Measurements from ENCODE around the gene ENTPD6. TPM values are rescaled to one million over a fixed set of nuclear protein-coding genes. Genes with fewer than 3 reads are reported as not detected.

Gene ENTPD6
- total RNA-seq, 2 donors from 2014 or later: 135 to 157 TPM

DNA sequence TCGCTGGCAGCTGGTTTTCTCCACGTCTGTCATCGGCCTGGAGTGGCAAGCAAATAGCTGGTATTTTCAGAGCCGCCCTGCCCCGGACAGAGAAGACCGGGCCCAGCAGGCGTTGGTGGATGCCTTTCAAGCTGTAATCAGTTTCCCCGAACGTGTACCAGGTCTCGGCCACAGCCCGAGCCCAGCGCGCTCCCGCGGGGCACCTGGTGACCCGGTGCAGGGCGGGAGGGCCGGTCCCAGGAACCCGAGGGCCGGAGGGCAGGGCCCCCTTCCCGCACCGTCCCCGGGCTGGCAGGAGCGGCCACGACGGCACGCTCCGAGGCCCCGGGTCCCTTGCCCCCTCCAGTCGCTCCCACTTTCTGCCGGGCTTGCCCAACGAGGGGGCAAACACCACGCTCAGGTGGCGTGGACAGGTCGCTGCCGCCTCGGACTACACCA lies 52.0 kb downstream of the ENTPD6 start:
- DNase-seq (peak; percentile 63 to 83), ATAC-seq (peak; percentile 44)
- intact Hi-C loops (cut with DNase I, micrococcal nuclease): loop anchor here in 1 of 2 donors (5.0 kb wide), 1 partner anchor 50 kb away; the partner anchor contains the start of gene ENTPD6

GRCh38 chr20:25247956-25248785 lies 52.7 kb downstream of the ENTPD6 start, which contains the start of gene PYGB:
PYGB (plus strand) TSS chr20:25248085; CDS start chr20:25248179, 94 bp downstream.
- DNase-seq: peak; percentile 70 to 83
- peak; percentile 67 for ATAC-seq
- intact Hi-C loops (cut with DNase I, micrococcal nuclease): loop anchor here in 1 of 2 donors (5.0 kb wide), 1 partner anchor 51 kb away; the partner anchor contains the start of gene ENTPD6

GRCh38 chr20:25248786-25249172 lies 53.3 kb downstream of the ENTPD6 start:
- intact Hi-C loops (cut with DNase I, micrococcal nuclease): loop anchor here in 1 of 2 donors (5.0 kb wide), 1 partner anchor 51 kb away; the partner anchor contains the start of gene ENTPD6
- no peak for DNase-seq
- ATAC-seq: no peak

DNA sequence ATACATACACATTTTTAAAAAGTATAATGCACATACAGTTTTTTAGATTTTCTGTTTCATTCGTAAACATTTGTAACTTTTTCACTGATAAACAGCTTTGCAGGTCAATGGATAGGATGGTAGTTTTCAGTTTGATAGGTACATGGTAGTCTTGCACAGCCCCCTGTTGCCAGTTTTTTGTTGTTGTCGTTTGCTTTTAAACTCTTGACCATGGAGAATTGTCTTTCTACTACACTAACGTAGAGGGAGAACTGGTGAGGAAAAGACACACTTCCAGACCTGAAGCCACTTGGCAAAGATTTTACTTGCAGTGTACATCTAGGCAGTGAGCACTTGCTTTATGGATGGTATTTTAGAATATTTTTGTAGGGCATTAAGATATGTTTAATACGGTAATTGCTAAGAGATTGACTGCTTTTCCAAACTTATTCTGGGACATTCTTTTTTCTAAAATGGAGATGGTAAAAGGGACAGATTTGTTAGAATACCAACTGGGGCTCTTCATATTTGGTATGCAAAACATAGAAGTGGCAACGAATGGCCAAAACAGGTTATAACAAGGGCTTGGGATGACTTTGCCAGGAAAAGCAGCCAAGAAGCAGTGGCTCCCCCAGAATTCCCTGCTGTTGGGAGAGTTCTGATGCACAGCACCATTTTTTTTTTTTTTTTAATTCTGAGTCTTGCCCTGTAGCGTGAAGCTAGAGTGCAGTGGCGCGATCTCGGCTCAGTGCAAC lies 53.9 kb downstream of the ENTPD6 start:
- ATAC-seq: no peak
- intact Hi-C loops (cut with DNase I, micrococcal nuclease): loop anchor here in 1 of 2 donors (5.0 kb wide), 1 partner anchor 52 kb away; the partner anchor contains the start of gene ENTPD6
- peak in 1 of 2 donors; percentile 29 for DNase-seq

DNA sequence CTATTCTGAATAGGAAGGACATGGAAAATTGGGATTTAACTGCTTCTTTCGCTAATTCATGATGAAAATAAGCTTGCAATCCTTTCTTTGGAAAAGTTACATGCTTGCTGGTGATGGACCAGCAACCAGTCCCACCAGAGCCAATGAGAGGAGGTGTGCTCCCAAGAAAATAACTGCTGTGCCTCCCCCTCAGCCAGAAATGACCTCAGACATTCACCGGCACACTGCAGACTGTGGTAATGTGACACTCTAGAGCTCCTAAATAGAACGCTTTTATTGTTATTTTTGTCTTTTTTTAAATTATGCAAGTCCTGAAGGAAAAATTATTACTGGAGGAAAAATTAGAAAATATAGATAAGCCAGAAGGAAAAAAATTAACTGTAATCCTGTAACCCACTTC lies 55.0 kb downstream of the ENTPD6 start:
- ATAC-seq (no peak), DNase-seq (peak in 1 of 2 donors; percentile 31)
- intact Hi-C loops (cut with DNase I, micrococcal nuclease): no loop called here

- ATAC-seq (no peak), DNase-seq (no peak)
- intact Hi-C loops (cut with DNase I, micrococcal nuclease): no loop called here
Measured at GRCh38 chr20:25251019-25251418, 55.5 kb downstream of the ENTPD6 start.

DNA sequence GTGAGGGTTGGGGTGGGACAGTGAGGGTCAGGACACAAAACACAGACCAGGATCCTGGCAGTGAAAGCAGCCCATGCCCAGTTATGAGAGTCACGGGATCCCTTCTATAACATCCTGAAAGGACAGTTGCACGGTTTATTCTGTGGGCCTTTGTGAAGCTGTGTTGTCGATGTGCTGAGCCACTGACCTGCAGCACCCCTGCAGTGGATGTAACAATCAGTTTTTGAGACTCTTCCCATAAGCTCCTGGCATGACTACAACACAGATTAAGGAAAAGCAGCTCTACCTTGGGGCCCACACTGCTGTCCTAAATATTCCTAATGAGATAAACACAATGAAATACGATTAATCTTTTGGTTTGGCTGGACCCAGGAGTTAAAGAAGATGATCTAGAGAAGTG lies 56.0 kb downstream of the ENTPD6 start:
- intact Hi-C loops (cut with DNase I, micrococcal nuclease): no loop called here
- DNase-seq (peak in 1 of 2 donors; percentile 25), ATAC-seq (no peak)

GRCh38 chr20:25252230-25252651 lies 56.7 kb downstream of the ENTPD6 start:
- intact Hi-C loops (cut with DNase I, micrococcal nuclease): no loop called here
- ATAC-seq (peak; percentile 12), DNase-seq (peak in 1 of 2 donors; percentile 38)

DNA sequence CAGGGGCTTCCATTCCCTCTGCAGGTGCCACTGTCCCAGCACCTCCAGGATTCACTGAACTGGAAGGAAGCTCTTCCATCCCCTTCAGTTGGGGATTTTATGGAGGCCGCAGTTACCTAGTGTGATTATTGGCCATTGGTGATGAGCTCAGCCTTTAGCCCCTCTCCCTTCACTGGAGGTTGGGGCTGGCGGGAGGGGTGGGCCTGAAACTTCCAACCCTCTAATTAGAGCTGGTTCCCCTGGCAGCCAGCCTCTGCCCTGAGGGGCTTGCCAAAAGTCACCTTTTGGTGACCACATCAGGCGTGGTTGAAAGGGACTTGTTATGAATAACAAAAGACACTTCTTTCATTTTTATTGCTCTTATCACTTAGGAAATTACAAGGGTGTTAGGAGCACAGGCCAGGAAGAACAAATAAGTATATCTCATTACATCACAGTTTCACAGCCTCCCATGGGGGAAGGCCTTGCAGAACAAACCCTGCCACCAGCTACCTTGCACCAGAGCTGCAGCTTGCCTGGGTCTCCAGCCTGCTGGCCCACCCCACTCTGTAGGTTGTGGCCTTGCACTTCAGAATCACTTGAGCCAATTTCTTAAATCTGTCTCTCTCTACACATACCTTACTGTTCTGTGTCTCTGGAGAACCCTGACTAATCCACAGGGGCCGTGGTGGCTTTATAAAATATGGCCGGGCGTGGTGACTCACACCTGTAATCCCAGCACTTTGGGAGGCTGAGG lies 57.3 kb downstream of the ENTPD6 start:
- DNase-seq (peak in 1 of 2 donors; percentile 63), ATAC-seq (peak; percentile 65)
- intact Hi-C loops (cut with DNase I, micrococcal nuclease): no loop called here

DNA sequence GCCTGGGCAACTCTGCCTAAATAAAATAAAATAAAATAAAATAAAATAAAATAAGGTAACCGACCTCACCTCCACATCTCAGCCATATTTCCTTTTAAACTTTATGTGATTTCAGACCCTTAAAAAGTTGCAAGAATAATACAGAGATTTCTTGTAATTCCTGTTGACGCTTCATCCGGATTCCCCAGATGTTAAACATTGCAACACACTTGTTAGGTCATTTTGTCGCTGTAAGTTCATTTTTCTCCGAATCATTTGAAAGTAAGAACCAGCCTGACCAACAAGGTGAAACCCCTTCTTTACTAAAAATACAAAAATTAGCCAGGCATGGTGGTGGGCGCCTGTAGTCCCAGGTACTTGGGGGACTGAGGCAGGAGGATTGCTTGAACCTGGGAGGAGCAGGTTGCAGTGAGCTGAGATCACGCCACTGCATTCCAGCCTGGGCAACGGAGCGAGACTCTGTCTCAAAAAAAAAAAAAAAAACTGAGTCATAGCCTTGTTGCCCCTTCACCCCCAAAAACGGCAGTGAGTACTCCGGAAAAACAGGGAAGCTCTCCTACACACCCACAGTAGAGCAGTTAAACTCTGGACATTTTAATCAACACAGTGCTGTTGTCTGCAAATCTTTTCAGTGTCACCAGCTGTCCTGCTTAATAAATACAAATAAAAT lies 58.2 kb downstream of the ENTPD6 start:
- DNase-seq: peak in 1 of 2 donors; percentile 19
- no peak for ATAC-seq

GRCh38 chr20:25254571-25254970 lies 59.1 kb downstream of the ENTPD6 start:
- no peak for ATAC-seq
- intact Hi-C loops (cut with DNase I, micrococcal nuclease): no loop called here
- DNase-seq: no peak

More for the DNA sequence above, 58.2 kb downstream of the ENTPD6 start:
- intact Hi-C loops (cut with DNase I, micrococcal nuclease): no loop called here

GRCh38 chr20:25254986-25255680 lies 59.6 kb downstream of the ENTPD6 start:
- DNase-seq: peak; percentile 53 to 86
- ATAC-seq: peak; percentile 66
- intact Hi-C loops (cut with DNase I, micrococcal nuclease): no loop called here

DNA sequence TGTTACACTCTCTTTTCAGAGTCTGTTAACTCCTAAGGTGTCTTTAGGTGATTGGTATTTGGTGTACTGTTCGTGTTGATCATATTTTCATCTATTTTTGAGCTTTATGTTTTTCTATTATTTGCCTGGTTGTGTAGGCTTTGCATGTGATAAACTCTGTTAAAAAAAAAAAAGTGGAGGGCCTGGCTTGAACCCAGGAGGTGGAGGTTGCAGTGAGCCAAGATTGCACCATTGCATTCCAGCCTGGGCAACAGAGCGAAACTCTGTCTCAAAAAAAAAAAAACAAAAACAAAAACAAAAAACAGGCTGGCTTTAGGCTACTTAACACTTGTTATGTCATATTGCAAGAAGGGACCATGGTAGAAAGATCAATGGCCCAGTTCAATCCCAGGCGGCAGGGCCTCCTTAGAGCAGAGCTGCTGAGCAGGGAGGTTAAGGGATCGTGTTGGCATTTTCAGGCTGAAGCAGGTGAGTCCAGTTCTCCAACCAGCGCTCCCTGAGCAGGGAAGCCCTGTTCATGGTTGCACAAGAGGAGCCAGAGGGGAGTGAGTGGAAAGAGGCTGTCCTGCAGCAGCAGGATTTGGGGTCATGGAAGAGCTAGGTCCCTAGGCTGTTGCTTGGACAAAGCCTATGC lies 60.8 kb downstream of the ENTPD6 start:
- intact Hi-C loops (cut with DNase I, micrococcal nuclease): no loop called here
- DNase-seq (peak in 1 of 2 donors; percentile 20), ATAC-seq (no peak)

GRCh38 chr20:25257130-25257529 lies 61.6 kb downstream of the ENTPD6 start:
- intact Hi-C loops (cut with DNase I, micrococcal nuclease): no loop called here
- no peak for DNase-seq
- ATAC-seq: no peak

DNA sequence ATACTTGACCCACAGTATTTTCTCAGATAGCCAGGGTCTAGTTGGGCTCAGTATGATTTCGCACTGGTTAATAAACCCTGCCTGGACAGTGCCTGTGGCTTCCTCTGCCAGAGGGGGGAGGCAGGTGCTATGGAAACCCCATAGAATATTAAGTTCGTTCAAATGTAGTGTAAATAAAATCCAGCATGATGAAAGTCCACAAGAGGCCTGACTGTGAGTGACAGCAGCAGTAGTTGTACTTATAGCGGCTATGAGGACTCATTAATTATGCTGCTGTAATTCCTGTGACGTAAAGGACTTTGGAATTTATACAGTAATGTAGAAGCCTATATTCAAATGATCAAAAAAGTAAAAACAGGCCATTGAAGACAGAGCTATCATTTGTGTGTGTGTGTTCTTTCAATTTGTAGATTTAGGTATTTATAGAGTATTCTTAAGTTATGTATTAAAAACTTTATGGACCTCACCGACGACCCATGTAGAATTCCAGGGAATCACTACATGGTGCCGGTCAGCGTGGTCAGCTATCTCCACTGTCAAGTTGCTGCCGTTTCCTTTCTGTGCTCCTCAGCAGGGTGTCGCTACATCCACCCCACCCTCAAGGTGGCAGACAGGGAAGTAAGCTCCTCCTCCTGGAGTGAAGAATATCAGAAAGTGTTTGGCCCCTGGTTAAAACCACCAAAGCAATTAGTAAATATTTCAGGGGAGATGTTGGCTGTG lies 62.4 kb downstream of the ENTPD6 start:
- intact Hi-C loops (cut with DNase I, micrococcal nuclease): no loop called here
- DNase-seq: peak in 1 of 2 donors; percentile 33

DNA sequence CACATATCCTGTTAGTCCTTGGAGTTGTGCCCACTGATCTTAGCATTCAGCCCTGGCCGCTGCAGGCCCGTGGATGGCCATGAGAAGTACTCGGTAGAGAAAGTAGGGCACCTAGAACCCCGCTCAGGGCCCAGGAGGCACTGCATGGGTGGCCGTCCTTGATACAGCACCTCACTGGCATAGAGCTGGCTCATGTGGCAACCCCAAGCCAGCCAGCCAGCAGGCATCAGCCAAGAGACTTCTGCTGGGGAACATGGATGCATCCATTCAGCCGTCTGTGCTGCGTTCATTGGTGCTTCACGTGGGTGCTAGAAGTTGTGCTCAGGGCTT lies 62.9 kb downstream of the ENTPD6 start:
- ATAC-seq (no peak), DNase-seq (peak in 1 of 2 donors; percentile 26)
- intact Hi-C loops (cut with DNase I, micrococcal nuclease): no loop called here

More for the DNA sequence above, 62.4 kb downstream of the ENTPD6 start:
- ATAC-seq: peak; percentile 38

GRCh38 chr20:25258828-25259227 lies 63.3 kb downstream of the ENTPD6 start:
- DNase-seq (peak in 1 of 2 donors; percentile 20), ATAC-seq (no peak)
- intact Hi-C loops (cut with DNase I, micrococcal nuclease): no loop called here
